ENCODE measurements around the gene CLMN. TPM values are rescaled to one million over a fixed set of nuclear protein-coding genes. Genes with fewer than 3 reads are reported as not detected.
A peak's percentile ranks its signal among the peaks of the same experiment; 100 is the strongest.

Gene CLMN
- total RNA-seq, 1 experiment from 2014 or later = 33.4 TPM

DNA sequence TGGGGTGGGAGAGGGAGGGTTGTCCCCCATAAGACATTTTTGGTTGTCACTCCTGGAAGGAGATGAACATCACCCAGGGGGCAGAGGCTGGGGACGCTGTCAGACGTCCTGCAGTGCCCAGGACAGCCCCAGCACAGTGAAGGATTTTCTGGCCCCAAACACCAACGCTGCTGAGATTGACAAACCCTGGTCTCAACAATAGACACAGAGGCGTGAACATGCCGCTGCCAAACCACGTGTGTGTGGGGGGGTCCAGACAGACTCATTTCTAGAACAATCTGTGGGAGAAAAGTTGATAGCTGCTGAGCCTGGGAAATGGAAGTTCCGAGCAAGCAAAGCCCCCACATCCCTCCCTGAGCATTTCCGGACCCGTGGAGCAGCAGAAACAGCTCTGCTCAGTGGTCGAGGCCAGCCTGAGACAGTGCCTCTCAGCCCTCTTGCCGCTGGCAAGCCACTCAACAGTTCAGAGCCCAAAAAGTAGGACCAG, 43.8 kb upstream of the CLMN start:
- ChIA-PET CTCF (no interaction called here), RAD21 (ENCODE audit: low non-redundant PET in 1 of 2, low total read pairs in 2 of 2, uncharacterized antibody in 2 of 2, unreplicated experiment in 2 of 2) (no interaction called here), POLR2A (no interaction called here)
- no peaks in the 10 kb centered on the region for H3K36me3 ChIP-seq (ENCODE audit: control insufficient read depth in 1 of 2, insufficient read depth in 2 of 2, low read length in 2 of 2)
- no peak for ATAC-seq
- no peak for DNase-seq (ENCODE audit: low read depth, low spot score)
- H3K4me2 ChIP-seq (ENCODE audit: low read length) = no peak overlapping the region
- no peak overlapping the region for H3K4me3 ChIP-seq (replicated peaks in 1 of 2; ENCODE audit: low read depth in 1 of 2, low read length in 2 of 2)
- no peaks in the 10 kb centered on the region for H3K27me3 ChIP-seq (ENCODE audit: insufficient read depth, low read length)
- BruUV-seq (replicated peaks) = no TSS peak
- no peak overlapping the region for H2AFZ ChIP-seq (ENCODE audit: low read depth, low read length, poor library complexity, severe bottlenecking)
- peaks cover 0 to 6% of the 10 kb centered on the region in 2 experiments; a peak in 1 of 4 replicates for H3K4me1 ChIP-seq (ENCODE audit: control insufficient read depth in 1 of 2, insufficient read depth in 2 of 2, low read length in 2 of 2)
- no peaks in the 10 kb centered on the region for H3K79me2 ChIP-seq (ENCODE audit: insufficient read depth, low read length)
- no peak for TF ChIP-seq EGR1 (IDR thresholded peaks at IDR 0.05; ENCODE audit: low read depth)
- TF ChIP-seq, protein P1, sequence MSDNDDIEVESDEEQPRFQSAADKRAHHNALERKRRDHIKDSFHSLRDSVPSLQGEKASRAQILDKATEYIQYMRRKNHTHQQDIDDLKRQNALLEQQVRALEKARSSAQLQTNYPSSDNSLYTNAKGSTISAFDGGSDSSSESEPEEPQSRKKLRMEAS (IDR thresholded peaks at IDR 0.05) = no peak
- TF ChIP-seq ZNF274 (IDR thresholded peaks at IDR 0.05; ENCODE audit: low read depth, low read length) = no peak
- no peaks in the 10 kb centered on the region for H3K9me3 ChIP-seq (ENCODE audit: control insufficient read depth in 1 of 2, insufficient read depth in 1 of 2, low read depth in 1 of 2, low read length in 2 of 2)
- no peak overlapping the region for H3K27ac ChIP-seq (ENCODE audit: low read depth, low read length)
- no peaks in the 10 kb centered on the region for H4K20me1 ChIP-seq (ENCODE audit: insufficient read depth)
- intact Hi-C loops (cut with micrococcal nuclease) = no loop called here
- H3K9ac ChIP-seq (ENCODE audit: low read length) = no peak overlapping the region
- no peaks in the 10 kb centered on the region for H3K9me2 ChIP-seq (ENCODE audit: insufficient read depth)

DNA sequence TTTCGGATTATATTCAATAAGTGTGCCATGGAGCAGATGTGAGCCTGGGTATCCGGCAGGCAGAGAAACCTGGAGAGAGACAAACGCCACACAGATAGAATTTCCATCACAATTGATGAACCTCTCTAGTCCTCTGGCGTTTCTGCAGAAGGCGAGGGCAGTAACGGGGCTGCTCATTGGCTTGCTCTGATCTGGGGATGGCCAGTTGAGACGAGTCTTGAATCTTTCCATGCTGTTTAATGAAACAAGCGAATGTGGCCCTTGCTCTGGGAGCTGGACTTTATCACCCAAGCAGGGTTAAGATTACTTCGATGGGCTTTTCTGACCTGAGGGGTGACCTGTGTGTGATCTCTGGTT, 42.4 kb upstream of the CLMN start:
- DNase-seq (ENCODE audit: low read depth, low spot score) (no peak), ATAC-seq (no peak)
- ChIA-PET RAD21 (ENCODE audit: low non-redundant PET in 1 of 2, low total read pairs in 2 of 2, uncharacterized antibody in 2 of 2, unreplicated experiment in 2 of 2) (interaction anchor here in 1 of 2 experiments (0.6 kb wide), 1 partner anchor 17 kb away, joined by 3 read pairs; no protein-coding TSS in a partner anchor), POLR2A (no interaction called here), CTCF (interaction anchor here (0.6 to 2.1 kb wide), 11 partner anchors 9 to 229 kb away, joined by 3 to 14 read pairs (median 4); no protein-coding TSS in a partner anchor)
- TF ChIP-seq, protein P2, sequence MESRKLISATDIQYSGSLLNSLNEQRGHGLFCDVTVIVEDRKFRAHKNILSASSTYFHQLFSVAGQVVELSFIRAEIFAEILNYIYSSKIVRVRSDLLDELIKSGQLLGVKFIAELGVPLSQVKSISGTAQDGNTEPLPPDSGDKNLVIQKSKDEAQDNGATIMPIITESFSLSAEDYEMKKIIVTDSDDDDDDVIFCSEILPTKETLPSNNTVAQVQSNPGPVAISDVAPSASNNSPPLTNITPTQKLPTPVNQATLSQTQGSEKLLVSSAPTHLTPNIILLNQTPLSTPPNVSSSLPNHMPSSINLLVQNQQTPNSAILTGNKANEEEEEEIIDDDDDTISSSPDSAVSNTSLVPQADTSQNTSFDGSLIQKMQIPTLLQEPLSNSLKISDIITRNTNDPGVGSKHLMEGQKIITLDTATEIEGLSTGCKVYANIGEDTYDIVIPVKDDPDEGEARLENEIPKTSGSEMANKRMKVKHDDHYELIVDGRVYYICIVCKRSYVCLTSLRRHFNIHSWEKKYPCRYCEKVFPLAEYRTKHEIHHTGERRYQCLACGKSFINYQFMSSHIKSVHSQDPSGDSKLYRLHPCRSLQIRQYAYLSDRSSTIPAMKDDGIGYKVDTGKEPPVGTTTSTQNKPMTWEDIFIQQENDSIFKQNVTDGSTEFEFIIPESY (IDR thresholded peaks at IDR 0.05; ENCODE audit: extremely low read depth, insufficient replicate concordance, low read length) = no peak
- no peak for TF ChIP-seq CEBPB (IDR thresholded peaks at IDR 0.05; ENCODE audit: low read depth)
- no peak for TF ChIP-seq EGR1 (IDR thresholded peaks at IDR 0.05; ENCODE audit: low read depth)
- no peak for TF ChIP-seq TCF7L2 (IDR thresholded peaks at IDR 0.05; ENCODE audit: borderline replicate concordance, extremely low read depth, insufficient read depth, insufficient read length)
- TF ChIP-seq EZH2phosphoT487 (IDR thresholded peaks at IDR 0.05; ENCODE audit: borderline replicate concordance) = no peak
- no peak for TF ChIP-seq YY1 (IDR thresholded peaks at IDR 0.05; ENCODE audit: extremely low read depth, insufficient replicate concordance, low read depth, low read length)
- TF ChIP-seq ZFX (IDR thresholded peaks at IDR 0.05) = no peak
- no peak for TF ChIP-seq SP1 (IDR thresholded peaks at IDR 0.05; ENCODE audit: low read depth)
- Histone ChIP-seq H3K4me3 (replicated peaks in 1 of 2; ENCODE audit: low read depth in 1 of 2, low read length in 2 of 2) (no peak overlapping the region), H2AFZ (ENCODE audit: low read depth, low read length, poor library complexity, severe bottlenecking) (peak overlapping the region; percentile 72), H3K79me2 (ENCODE audit: insufficient read depth, low read length) (no peaks in the 10 kb centered on the region), H3K27ac (ENCODE audit: low read depth, low read length) (no peak overlapping the region), H3K36me3 (ENCODE audit: control insufficient read depth in 1 of 2, insufficient read depth in 2 of 2, low read length in 2 of 2) (no peaks in the 10 kb centered on the region), H3K9me3 (ENCODE audit: control insufficient read depth in 1 of 2, insufficient read depth in 1 of 2, low read depth in 1 of 2, low read length in 2 of 2) (no peaks in the 10 kb centered on the region), H4K20me1 (ENCODE audit: insufficient read depth) (no peaks in the 10 kb centered on the region), H3K9ac (ENCODE audit: low read length) (no peak overlapping the region), H3K9me2 (ENCODE audit: insufficient read depth) (no peaks in the 10 kb centered on the region), H3K4me2 (ENCODE audit: low read length) (no peak overlapping the region), H3K4me1 (ENCODE audit: control insufficient read depth in 1 of 2, insufficient read depth in 2 of 2, low read length in 2 of 2) (peaks cover 0 to 6% of the 10 kb centered on the region in 2 experiments; a peak in 1 of 4 replicates), H3K27me3 (ENCODE audit: insufficient read depth, low read length) (no peaks in the 10 kb centered on the region)
- intact Hi-C loops (cut with micrococcal nuclease) = no loop called here
- no TSS peak for BruUV-seq (replicated peaks)
